Measurements from ENCODE around the gene DIO1.

DIO1 gene

GRCh38 chr1:53943490-53944043 lies 49.6 kb downstream of the DIO1 start:
- DNase-seq = no peak

GRCh38 chr1:53944469-53945182 lies 50.6 kb downstream of the DIO1 start:
- DNase-seq = peak; percentile 52

GRCh38 chr1:53945183-53945432 lies 51.1 kb downstream of the DIO1 start:
- no peak for DNase-seq

GRCh38 chr1:53945433-53946251 lies 51.7 kb downstream of the DIO1 start, which contains the start of gene IFT25:
Gene IFT25, minus strand, starts transcription at chr1:53945699. Its CDS starts 5,617 bp downstream, at chr1:53940082.
- DNase-seq = peak; percentile 98

- no peak for DNase-seq
Observed at GRCh38 chr1:53946252-53947171, 52.5 kb downstream of the DIO1 start, which contains the start of gene LRRC42. Gene LRRC42, plus strand, starts transcription at chr1:53946350. Its CDS starts 5,650 bp downstream, at chr1:53952000.

GRCh38 chr1:53947172-53947907 lies 53.4 kb downstream of the DIO1 start:
- no peak for DNase-seq

GRCh38 chr1:53948291-53948690 lies 54.3 kb downstream of the DIO1 start:
- DNase-seq = no peak

GRCh38 chr1:53949023-53949990 lies 55.3 kb downstream of the DIO1 start:
- peak; percentile 57 for DNase-seq

GRCh38 chr1:53951697-53952096 lies 57.7 kb downstream of the DIO1 start:
- no peak for DNase-seq

GRCh38 chr1:53954128-53954527 lies 60.1 kb downstream of the DIO1 start:
- no peak for DNase-seq

GRCh38 chr1:53956308-53957168 lies 62.6 kb downstream of the DIO1 start:
- no peak for DNase-seq

- peak; percentile 91 for DNase-seq
Observed at GRCh38 chr1:53957194-53957818, 63.3 kb downstream of the DIO1 start.

GRCh38 chr1:53959664-53960250 lies 65.8 kb downstream of the DIO1 start:
- no peak for DNase-seq

Data from islet precursor cell (in vitro differentiated cells).